Measurements from ENCODE around the gene PMIS2.

PMIS2 gene

GRCh38 chr19:35556846-35557538 is 29.0 kb upstream of the PMIS2 start:
- no peak for DNase-seq

GRCh38 chr19:35557539-35558399 is 28.2 kb upstream of the PMIS2 start:
- peak; percentile 89 for DNase-seq

- no peak for DNase-seq
Observed at GRCh38 chr19:35558400-35559280, 27.3 kb upstream of the PMIS2 start.

GRCh38 chr19:35559281-35559659 is 26.7 kb upstream of the PMIS2 start:
- DNase-seq: no peak

- DNase-seq: no peak
Observed at GRCh38 chr19:35559781-35560180, 26.2 kb upstream of the PMIS2 start.

GRCh38 chr19:35560271-35560670 is 25.7 kb upstream of the PMIS2 start:
- DNase-seq: no peak

- DNase-seq: no peak
Observed at GRCh38 chr19:35560677-35561076, 25.3 kb upstream of the PMIS2 start.

GRCh38 chr19:35561436-35561835 is 24.5 kb upstream of the PMIS2 start:
- DNase-seq: no peak

GRCh38 chr19:35562336-35562735 is 23.6 kb upstream of the PMIS2 start:
- DNase-seq: no peak

GRCh38 chr19:35562776-35563175 is 23.2 kb upstream of the PMIS2 start:
- DNase-seq: no peak

- DNase-seq: no peak
Observed at GRCh38 chr19:35563207-35563829, 22.7 kb upstream of the PMIS2 start, which contains the start of gene ATP4A. Gene ATP4A, minus strand, starts transcription at chr19:35563658. Its CDS starts 29 bp downstream, at chr19:35563629.

GRCh38 chr19:35565016-35565856 is 20.7 kb upstream of the PMIS2 start:
- no peak for DNase-seq

- no peak for DNase-seq
Observed at GRCh38 chr19:35566738-35567137, 19.2 kb upstream of the PMIS2 start.

- no peak for DNase-seq
Observed at GRCh38 chr19:35569281-35569781, 16.6 kb upstream of the PMIS2 start.

- no peak for DNase-seq
Observed at GRCh38 chr19:35571406-35571965, 14.5 kb upstream of the PMIS2 start.

- no peak for DNase-seq
Observed at GRCh38 chr19:35577918-35578317, 8.1 kb upstream of the PMIS2 start.

GRCh38 chr19:35578707-35579106 is 7.3 kb upstream of the PMIS2 start:
- DNase-seq: no peak

GRCh38 chr19:35582760-35583159 is 3.2 kb upstream of the PMIS2 start:
- DNase-seq: no peak

- no peak for DNase-seq
Observed at GRCh38 chr19:35587321-35587720, 1.3 kb downstream of the PMIS2 start.

GRCh38 chr19:35590875-35591274 is 4.9 kb downstream of the PMIS2 start:
- no peak for DNase-seq

GRCh38 chr19:35592226-35592625 is 6.3 kb downstream of the PMIS2 start:
- DNase-seq: peak; percentile 56

Measured in NCI-H526 treated with DMSO at 0.1 percent for 48 hours (cell line).